GM23338 (cell line): ENCODE results near the gene RIMS4. TPM values are rescaled to one million over a fixed set of nuclear protein-coding genes. Genes with fewer than 3 reads are reported as not detected.

Source experiments
- ATAC-seq: fragments of 200-7000 bp; cut with Tn5 transposase; 3 replicates; pipeline ENCODE4 v1.9.1; 2020
- DNase-seq: peaks from one replicate; pipeline ENCODE4 v3.0.0-alpha.2; 2015; ENCODE audit warnings: low spot score
- H2AFZ ChIP-seq: fragments of 200-600 bp; sonication (generic); 2 replicates; pipeline ENCODE4 v1.8.0; 2016; ENCODE audit warnings: antibody characterized with exemption, mild to moderate bottlenecking, moderate library complexity
- H3F3A ChIP-seq: fragments of 200-600 bp; sonication (generic); replicated peaks from 2 replicates; pipeline ENCODE4 v1.8.0; 2017; ENCODE audit warnings: antibody characterized with exemption, mixed run types, low read depth
- H3K27ac ChIP-seq: fragments of 200-600 bp; sonication (generic); 2 replicates; pipeline ENCODE4 v1.6.1; 2016; ENCODE audit warnings: low read depth
- H3K27me3 ChIP-seq: fragments of 200-600 bp; sonication (generic); 2 replicates; pipeline ENCODE4 v1.8.0; 2016; ENCODE audit warnings: mild to moderate bottlenecking, mixed run types, moderate library complexity; ENCODE audit not compliant: insufficient read depth
- H3K36me3 ChIP-seq: fragments of 200-600 bp; sonication (generic); 2 replicates; pipeline ENCODE4 v1.8.0; 2016; ENCODE audit warnings: mild to moderate bottlenecking; ENCODE audit not compliant: insufficient read depth
- H3K4me1 ChIP-seq: fragments of 200-600 bp; sonication (generic); 2 replicates; pipeline ENCODE4 v1.8.0; 2016; ENCODE audit warnings: mild to moderate bottlenecking, moderate library complexity; ENCODE audit not compliant: insufficient read depth
- H3K4me2 ChIP-seq: fragments of 200-600 bp; sonication (generic); 2 replicates; pipeline ENCODE4 v1.7.1; 2017; ENCODE audit warnings: mixed run types
- H3K4me3 ChIP-seq: fragments of 200-600 bp; sonication (generic); 2 replicates; pipeline ENCODE4 v1.6.1; 2016; ENCODE audit warnings: mixed run types
- H3K79me2 ChIP-seq: fragments of 200-600 bp; sonication (generic); replicated peaks from 2 replicates; pipeline ENCODE4 v1.8.0; 2017; ENCODE audit warnings: mild to moderate bottlenecking; ENCODE audit not compliant: insufficient read depth
- H3K9me2 ChIP-seq: fragments of 200-600 bp; sonication (generic); 2 replicates; pipeline ENCODE4 v1.8.0; 2017; ENCODE audit not compliant: insufficient read depth
- H4K20me1 ChIP-seq: fragments of 200-600 bp; sonication (generic); replicated peaks from 2 replicates; pipeline ENCODE4 v1.8.0; 2017; ENCODE audit warnings: mild to moderate bottlenecking; ENCODE audit not compliant: insufficient read depth
- H3K27ac Mint-ChIP-seq: 2 replicates; pipeline ENCODE4 v1.8.0; 2020; ENCODE audit warnings: inconsistent platforms, mild to moderate bottlenecking, moderate library complexity, mixed read lengths
- H3K27me3 Mint-ChIP-seq: 3 replicates; pipeline ENCODE4 v1.8.0; 2022; ENCODE audit warnings: low read depth, mild to moderate bottlenecking, moderate library complexity, mixed read lengths, inconsistent platforms; ENCODE audit not compliant: insufficient read depth, poor library complexity
- H3K36me3 Mint-ChIP-seq: 3 replicates; pipeline ENCODE4 v1.8.0; 2021; ENCODE audit warnings: low read depth, mild to moderate bottlenecking, inconsistent platforms, moderate library complexity, mixed read lengths
- H3K4me1 Mint-ChIP-seq: 3 replicates; pipeline ENCODE4 v1.8.0; 2020; ENCODE audit warnings: mild to moderate bottlenecking, inconsistent platforms, mixed read lengths
- H3K4me3 Mint-ChIP-seq: 3 replicates; pipeline ENCODE4 v1.8.0; 2021; ENCODE audit warnings: moderate library complexity, mild to moderate bottlenecking, inconsistent platforms, mixed read lengths
- H3K9me3 Mint-ChIP-seq: 3 replicates; pipeline ENCODE4 v1.8.0; 2020; ENCODE audit warnings: moderate library complexity, mild to moderate bottlenecking, inconsistent platforms, mixed read lengths
- CREB1 ChIP-seq: fragments of 250-450 bp; sonication (Bioruptor Pico); IDR thresholded peaks from 2 replicates; pipeline ENCODE4 v1.5.0; 2020; ENCODE audit warnings: low read depth, mild to moderate bottlenecking, moderate library complexity
- CTCF ChIP-seq, 2 experiments: fragments of 200-600 bp in 1 of 2; sonication (generic) in 1 of 2; conservative IDR thresholded peaks; 2 replicates each; pipeline versions ENCODE4 v1.5.1 to v1.6.1; 2016 to 2017; ENCODE audit warnings: antibody characterized with exemption in 2 of 2, low read depth in 2 of 2, mild to moderate bottlenecking in 2 of 2, moderate library complexity in 1 of 2
- EZH2 ChIP-seq: fragments of 200-600 bp; sonication (generic); IDR thresholded peaks from one replicate; pipeline ENCODE4 v1.8.0; 2017; ENCODE audit warnings: antibody characterized with exemption, mild to moderate bottlenecking, low read depth; ENCODE audit not compliant: unreplicated experiment
- EZH2phosphoT487 ChIP-seq: fragments of 200-600 bp; sonication (generic); IDR thresholded peaks from one replicate; pipeline ENCODE4 v1.8.1; 2018; ENCODE audit warnings: antibody characterized with exemption; ENCODE audit not compliant: unreplicated experiment
- JUNB ChIP-seq: IDR thresholded peaks from one replicate; pipeline ENCODE4 v1.6.1; 2016; ENCODE audit warnings: antibody characterized with exemption; ENCODE audit not compliant: unreplicated experiment
- NANOG ChIP-seq: IDR thresholded peaks from 2 replicates; pipeline ENCODE4 v1.6.1; 2016; ENCODE audit warnings: antibody characterized with exemption, borderline replicate concordance
- STAT1 ChIP-seq: IDR thresholded peaks from one replicate; pipeline ENCODE4 v1.6.1; 2016; ENCODE audit warnings: antibody characterized with exemption; ENCODE audit not compliant: unreplicated experiment
- ZNF114 ChIP-seq: fragments of 250-450 bp; sonication (Bioruptor Pico); IDR thresholded peaks from 2 replicates; pipeline ENCODE4 v1.5.0; 2020; ENCODE audit warnings: mild to moderate bottlenecking, moderate library complexity
- ZNF331 ChIP-seq: fragments of 250-450 bp; sonication (Bioruptor Pico); IDR thresholded peaks from 2 replicates; pipeline ENCODE4 v1.5.0; 2020; ENCODE audit warnings: low read depth, mild to moderate bottlenecking, moderate library complexity
- polyA plus RNA-seq: library from polyadenylated mRNA; unstranded; fragments of >200 nt; fragmentation: Nextera tagmentation; extraction: Ambion mirVana; gene quantifications from 2 replicates; pipeline ENCODE4 v1.2.1, GENCODE V29; 2016
- total RNA-seq: library from RNA; depleted of rRNA; stranded (reverse); fragments of >200 nt; shearing (Covaris generic); gene quantifications from 2 replicates; pipeline ENCODE4 v1.2.3, GENCODE V29; 2014
- TF ChIP-seq, protein P1 (sequence below): IDR thresholded peaks from one replicate; pipeline ENCODE4 v1.6.1; 2018; ENCODE audit warnings: antibody characterized with exemption; ENCODE audit not compliant: unreplicated experiment
- TF ChIP-seq, protein P2 (sequence below): fragments of 250-450 bp; sonication (Bioruptor Pico); IDR thresholded peaks from 2 replicates; pipeline ENCODE4 v1.5.0; 2020; ENCODE audit warnings: mild to moderate bottlenecking, moderate library complexity

RIMS4 gene
- total and polyA plus RNA-seq, 2 experiments from 2014 or later: 3.5 to 39.7 TPM

- Histone ChIP-seq H3K27ac (no peak overlapping the region), H2AFZ (no peak overlapping the region), H3K4me2 (no peak overlapping the region), H3K27me3 (no peaks in the 10 kb centered on the region), H3F3A (no peaks in the 10 kb centered on the region), H4K20me1 (no peaks in the 10 kb centered on the region), H3K9me2 (no peaks in the 10 kb centered on the region), H3K4me1 (peaks cover 8% of the 10 kb centered on the region; the same call in 1 of the 2 replicates), H3K4me3 (no peak overlapping the region), H3K36me3 (no peaks in the 10 kb centered on the region), H3K79me2 (no peaks in the 10 kb centered on the region)
- TF ChIP-seq CREB1 (CRISPR knock-in tag) (no peak), EZH2phosphoT487 (no peak), CTCF (conservative IDR thresholded peaks at IDR 0.05; ENCODE audit: low read depth in 2 of 2) (no peak), EZH2 (no peak), JUNB (no peak), ZNF114 (no peak), NANOG (no peak), ZNF331 (no peak), STAT1 (no peak)
- TF ChIP-seq, protein P1, sequence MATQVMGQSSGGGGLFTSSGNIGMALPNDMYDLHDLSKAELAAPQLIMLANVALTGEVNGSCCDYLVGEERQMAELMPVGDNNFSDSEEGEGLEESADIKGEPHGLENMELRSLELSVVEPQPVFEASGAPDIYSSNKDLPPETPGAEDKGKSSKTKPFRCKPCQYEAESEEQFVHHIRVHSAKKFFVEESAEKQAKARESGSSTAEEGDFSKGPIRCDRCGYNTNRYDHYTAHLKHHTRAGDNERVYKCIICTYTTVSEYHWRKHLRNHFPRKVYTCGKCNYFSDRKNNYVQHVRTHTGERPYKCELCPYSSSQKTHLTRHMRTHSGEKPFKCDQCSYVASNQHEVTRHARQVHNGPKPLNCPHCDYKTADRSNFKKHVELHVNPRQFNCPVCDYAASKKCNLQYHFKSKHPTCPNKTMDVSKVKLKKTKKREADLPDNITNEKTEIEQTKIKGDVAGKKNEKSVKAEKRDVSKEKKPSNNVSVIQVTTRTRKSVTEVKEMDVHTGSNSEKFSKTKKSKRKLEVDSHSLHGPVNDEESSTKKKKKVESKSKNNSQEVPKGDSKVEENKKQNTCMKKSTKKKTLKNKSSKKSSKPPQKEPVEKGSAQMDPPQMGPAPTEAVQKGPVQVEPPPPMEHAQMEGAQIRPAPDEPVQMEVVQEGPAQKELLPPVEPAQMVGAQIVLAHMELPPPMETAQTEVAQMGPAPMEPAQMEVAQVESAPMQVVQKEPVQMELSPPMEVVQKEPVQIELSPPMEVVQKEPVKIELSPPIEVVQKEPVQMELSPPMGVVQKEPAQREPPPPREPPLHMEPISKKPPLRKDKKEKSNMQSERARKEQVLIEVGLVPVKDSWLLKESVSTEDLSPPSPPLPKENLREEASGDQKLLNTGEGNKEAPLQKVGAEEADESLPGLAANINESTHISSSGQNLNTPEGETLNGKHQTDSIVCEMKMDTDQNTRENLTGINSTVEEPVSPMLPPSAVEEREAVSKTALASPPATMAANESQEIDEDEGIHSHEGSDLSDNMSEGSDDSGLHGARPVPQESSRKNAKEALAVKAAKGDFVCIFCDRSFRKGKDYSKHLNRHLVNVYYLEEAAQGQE: no peak
- TF ChIP-seq, protein P2, sequence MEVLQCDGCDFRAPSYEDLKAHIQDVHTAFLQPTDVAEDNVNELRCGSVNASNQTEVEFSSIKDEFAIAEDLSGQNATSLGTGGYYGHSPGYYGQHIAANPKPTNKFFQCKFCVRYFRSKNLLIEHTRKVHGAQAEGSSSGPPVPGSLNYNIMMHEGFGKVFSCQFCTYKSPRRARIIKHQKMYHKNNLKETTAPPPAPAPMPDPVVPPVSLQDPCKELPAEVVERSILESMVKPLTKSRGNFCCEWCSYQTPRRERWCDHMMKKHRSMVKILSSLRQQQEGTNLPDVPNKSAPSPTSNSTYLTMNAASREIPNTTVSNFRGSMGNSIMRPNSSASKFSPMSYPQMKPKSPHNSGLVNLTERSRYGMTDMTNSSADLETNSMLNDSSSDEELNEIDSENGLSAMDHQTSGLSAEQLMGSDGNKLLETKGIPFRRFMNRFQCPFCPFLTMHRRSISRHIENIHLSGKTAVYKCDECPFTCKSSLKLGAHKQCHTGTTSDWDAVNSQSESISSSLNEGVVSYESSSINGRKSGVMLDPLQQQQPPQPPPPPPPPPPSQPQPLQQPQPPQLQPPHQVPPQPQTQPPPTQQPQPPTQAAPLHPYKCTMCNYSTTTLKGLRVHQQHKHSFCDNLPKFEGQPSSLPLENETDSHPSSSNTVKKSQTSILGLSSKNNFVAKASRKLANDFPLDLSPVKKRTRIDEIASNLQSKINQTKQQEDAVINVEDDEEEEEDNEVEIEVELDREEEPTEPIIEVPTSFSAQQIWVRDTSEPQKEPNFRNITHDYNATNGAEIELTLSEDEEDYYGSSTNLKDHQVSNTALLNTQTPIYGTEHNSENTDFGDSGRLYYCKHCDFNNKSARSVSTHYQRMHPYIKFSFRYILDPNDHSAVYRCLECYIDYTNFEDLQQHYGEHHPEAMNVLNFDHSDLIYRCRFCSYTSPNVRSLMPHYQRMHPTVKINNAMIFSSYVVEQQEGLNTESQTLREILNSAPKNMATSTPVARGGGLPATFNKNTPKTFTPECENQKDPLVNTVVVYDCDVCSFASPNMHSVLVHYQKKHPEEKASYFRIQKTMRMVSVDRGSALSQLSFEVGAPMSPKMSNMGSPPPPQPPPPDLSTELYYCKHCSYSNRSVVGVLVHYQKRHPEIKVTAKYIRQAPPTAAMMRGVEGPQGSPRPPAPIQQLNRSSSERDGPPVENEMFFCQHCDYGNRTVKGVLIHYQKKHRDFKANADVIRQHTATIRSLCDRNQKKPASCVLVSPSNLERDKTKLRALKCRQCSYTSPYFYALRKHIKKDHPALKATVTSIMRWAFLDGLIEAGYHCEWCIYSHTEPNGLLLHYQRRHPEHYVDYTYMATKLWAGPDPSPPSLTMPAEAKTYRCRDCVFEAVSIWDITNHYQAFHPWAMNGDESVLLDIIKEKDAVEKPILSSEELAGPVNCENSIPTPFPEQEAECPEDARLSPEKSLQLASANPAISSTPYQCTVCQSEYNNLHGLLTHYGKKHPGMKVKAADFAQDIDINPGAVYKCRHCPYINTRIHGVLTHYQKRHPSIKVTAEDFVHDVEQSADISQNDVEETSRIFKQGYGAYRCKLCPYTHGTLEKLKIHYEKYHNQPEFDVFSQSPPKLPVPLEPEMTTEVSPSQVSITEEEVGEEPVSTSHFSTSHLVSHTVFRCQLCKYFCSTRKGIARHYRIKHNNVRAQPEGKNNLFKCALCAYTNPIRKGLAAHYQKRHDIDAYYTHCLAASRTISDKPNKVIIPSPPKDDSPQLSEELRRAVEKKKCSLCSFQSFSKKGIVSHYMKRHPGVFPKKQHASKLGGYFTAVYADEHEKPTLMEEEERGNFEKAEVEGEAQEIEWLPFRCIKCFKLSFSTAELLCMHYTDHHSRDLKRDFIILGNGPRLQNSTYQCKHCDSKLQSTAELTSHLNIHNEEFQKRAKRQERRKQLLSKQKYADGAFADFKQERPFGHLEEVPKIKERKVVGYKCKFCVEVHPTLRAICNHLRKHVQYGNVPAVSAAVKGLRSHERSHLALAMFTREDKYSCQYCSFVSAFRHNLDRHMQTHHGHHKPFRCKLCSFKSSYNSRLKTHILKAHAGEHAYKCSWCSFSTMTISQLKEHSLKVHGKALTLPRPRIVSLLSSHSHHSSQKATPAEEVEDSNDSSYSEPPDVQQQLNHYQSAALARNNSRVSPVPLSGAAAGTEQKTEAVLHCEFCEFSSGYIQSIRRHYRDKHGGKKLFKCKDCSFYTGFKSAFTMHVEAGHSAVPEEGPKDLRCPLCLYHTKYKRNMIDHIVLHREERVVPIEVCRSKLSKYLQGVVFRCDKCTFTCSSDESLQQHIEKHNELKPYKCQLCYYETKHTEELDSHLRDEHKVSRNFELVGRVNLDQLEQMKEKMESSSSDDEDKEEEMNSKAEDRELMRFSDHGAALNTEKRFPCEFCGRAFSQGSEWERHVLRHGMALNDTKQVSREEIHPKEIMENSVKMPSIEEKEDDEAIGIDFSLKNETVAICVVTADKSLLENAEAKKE: no peak
- Mint-ChIP-seq H3K9me3 (peaks cover 10% of the 10 kb centered on the region), H3K36me3 (no peaks in the 10 kb centered on the region), H3K27me3 (no peaks in the 10 kb centered on the region), H3K27ac (no peak overlapping the region), H3K4me1 (peaks cover 13% of the 10 kb centered on the region), H3K4me3 (no peak overlapping the region)
- ATAC-seq (no peak), DNase-seq (no peak)
These were observed 19.3 kb upstream of the RIMS4 start for GRCh38 chr20:44829688-44830087.
